Measurements from ENCODE around the gene RAPH1. TPM values are rescaled to one million over a fixed set of nuclear protein-coding genes. Genes with fewer than 3 reads are reported as not detected.

The RAPH1 gene
- polyA plus RNA-seq, 1 donor from 2014 or later, result 13.9 TPM

GRCh38 chr2:203490391-203490790, 44.7 kb downstream of the RAPH1 start:
- H3F3A ChIP-seq (ENCODE audit: insufficient read depth, low read length, poor library complexity, severe bottlenecking), result no peaks in the 10 kb centered on the region
- no peak overlapping the region for H3K9ac ChIP-seq (ENCODE audit: low read length)
- no peak overlapping the region for H3K4me2 ChIP-seq (ENCODE audit: low read length)
- H3K4me3 ChIP-seq (ENCODE audit: low read length), result no peak overlapping the region
- H3K9me3 ChIP-seq (ENCODE audit: low read length), result no peaks in the 10 kb centered on the region
- H2AFZ ChIP-seq (ENCODE audit: low read depth, low read length), result no peak overlapping the region
- no peak overlapping the region for H3K27ac ChIP-seq (ENCODE audit: low read length)
- no peaks in the 10 kb centered on the region for H3K9me2 ChIP-seq (ENCODE audit: insufficient read depth, low read length)
- H3K36me3 ChIP-seq (ENCODE audit: insufficient read depth, low read length), result peaks cover 4% of the 10 kb centered on the region
- H4K20me1 ChIP-seq (ENCODE audit: insufficient read depth), result no peaks in the 10 kb centered on the region
- no peaks in the 10 kb centered on the region for H3K27me3 ChIP-seq (ENCODE audit: insufficient read depth, low read depth, low read length)
- TF ChIP-seq POLR2AphosphoS5 (IDR thresholded peaks at IDR 0.05), result no peak
- no peak for TF ChIP-seq TAF1 (IDR thresholded peaks at IDR 0.05; ENCODE audit: low read depth)
- no peak for TF ChIP-seq MXI1 (conservative IDR thresholded peaks at IDR 0.05; ENCODE audit: poor library complexity, severe bottlenecking)
- TF ChIP-seq REST (IDR thresholded peaks at IDR 0.05; ENCODE audit: borderline replicate concordance), result no peak
- no peak for TF ChIP-seq EP300 (conservative IDR thresholded peaks at IDR 0.05; ENCODE audit: poor library complexity, severe bottlenecking)
- no peak for TF ChIP-seq EZH2 (IDR thresholded peaks at IDR 0.05; ENCODE audit: borderline replicate concordance, insufficient read depth, low read length, poor library complexity, severe bottlenecking)
- H3K79me2 ChIP-seq (replicated peaks; ENCODE audit: insufficient read depth, low read length), result peaks cover 3% of the 10 kb centered on the region

- no peak overlapping the region for H2AFZ ChIP-seq (ENCODE audit: low read depth, low read length)
- no peaks in the 10 kb centered on the region for H3K27me3 ChIP-seq (ENCODE audit: insufficient read depth, low read depth, low read length)
- H3K4me3 ChIP-seq (ENCODE audit: low read length), result no peak overlapping the region
- H3K9me3 ChIP-seq (ENCODE audit: low read length), result no peaks in the 10 kb centered on the region
- H3K9ac ChIP-seq (ENCODE audit: low read length), result no peak overlapping the region
- H3F3A ChIP-seq (ENCODE audit: insufficient read depth, low read length, poor library complexity, severe bottlenecking), result no peaks in the 10 kb centered on the region
- H4K20me1 ChIP-seq (ENCODE audit: insufficient read depth), result no peaks in the 10 kb centered on the region
- H3K27ac ChIP-seq (ENCODE audit: low read length), result no peak overlapping the region
- H3K79me2 ChIP-seq (replicated peaks; ENCODE audit: insufficient read depth, low read length), result peaks cover 3% of the 10 kb centered on the region
- peaks cover 7% of the 10 kb centered on the region for H3K36me3 ChIP-seq (ENCODE audit: insufficient read depth, low read length)
- TF ChIP-seq CTCF (IDR thresholded peaks at IDR 0.05; ENCODE audit: poor library complexity, severe bottlenecking) (no peak), EZH2 (IDR thresholded peaks at IDR 0.05; ENCODE audit: borderline replicate concordance, insufficient read depth, low read length, poor library complexity, severe bottlenecking) (no peak), EP300 (conservative IDR thresholded peaks at IDR 0.05; ENCODE audit: poor library complexity, severe bottlenecking) (no peak), RAD21 (conservative IDR thresholded peaks at IDR 0.05) (no peak), REST (IDR thresholded peaks at IDR 0.05; ENCODE audit: borderline replicate concordance) (no peak)
- H3K4me2 ChIP-seq (ENCODE audit: low read length), result no peak overlapping the region
- H3K9me2 ChIP-seq (ENCODE audit: insufficient read depth, low read length), result no peaks in the 10 kb centered on the region
Observed at GRCh38 chr2:203489531-203489930, 45.6 kb downstream of the RAPH1 start.
